Smooth muscle cell of the pulmonary artery (primary cell): ENCODE data around the gene GUK1. TPM values are rescaled to one million over a fixed set of nuclear protein-coding genes. Genes with fewer than 3 reads are reported as not detected.

Experiments used
- total RNA-seq: library from RNA; depleted of rRNA; stranded (reverse); fragments of >200 nt; gene quantifications from 2 replicates; pipeline ENCODE4 v1.2.3, GENCODE V29; 2014

The GUK1 gene, protein sequence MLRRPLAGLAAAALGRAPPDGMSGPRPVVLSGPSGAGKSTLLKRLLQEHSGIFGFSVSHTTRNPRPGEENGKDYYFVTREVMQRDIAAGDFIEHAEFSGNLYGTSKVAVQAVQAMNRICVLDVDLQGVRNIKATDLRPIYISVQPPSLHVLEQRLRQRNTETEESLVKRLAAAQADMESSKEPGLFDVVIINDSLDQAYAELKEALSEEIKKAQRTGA
- 356 and 400 TPM in 2 replicates for total RNA-seq

DNA sequence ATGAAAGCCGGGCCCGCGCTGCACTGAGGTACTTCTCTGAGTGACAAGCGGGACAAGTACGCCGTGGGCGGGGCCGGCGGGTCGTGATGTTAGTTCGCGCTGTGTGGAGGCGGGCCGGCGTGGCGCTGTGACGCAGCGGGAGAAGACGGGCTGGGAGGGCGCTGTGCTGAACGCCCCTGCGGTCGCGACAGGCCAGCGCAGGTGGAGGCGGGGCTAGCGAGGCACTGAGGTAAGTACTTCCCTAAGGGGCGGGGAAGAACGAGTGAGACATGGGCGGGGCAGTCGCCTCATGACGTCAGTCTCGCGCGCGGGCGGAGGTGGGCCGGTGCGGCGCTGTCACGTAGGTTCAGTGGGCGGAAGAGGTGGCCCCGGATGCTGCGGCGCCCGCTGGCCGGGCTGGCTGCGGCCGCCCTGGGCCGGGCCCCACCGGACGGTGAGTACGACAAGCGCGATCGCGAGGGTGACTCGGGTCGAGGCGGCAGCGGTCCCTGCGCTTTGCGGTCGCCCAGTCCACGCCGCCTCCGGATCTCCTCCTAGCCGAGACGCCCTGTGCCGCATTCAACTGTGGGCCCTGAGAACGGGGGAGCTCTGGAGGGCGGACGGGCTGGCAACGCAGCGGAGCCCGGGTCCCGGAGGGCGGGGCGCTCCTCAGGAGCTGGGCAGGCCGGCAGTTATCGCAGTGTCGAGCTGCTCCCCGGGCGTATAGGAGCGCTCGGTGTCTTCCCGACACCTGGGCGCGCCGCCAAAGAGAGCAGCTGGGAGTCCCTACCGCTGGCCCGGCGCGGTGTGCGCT lies at the start of gene GUK1:
GUK1 (plus strand) TSS at position 349 of the 793 bp plus-strand sequence; CDS start at position 373, 24 bp downstream.

DNA sequence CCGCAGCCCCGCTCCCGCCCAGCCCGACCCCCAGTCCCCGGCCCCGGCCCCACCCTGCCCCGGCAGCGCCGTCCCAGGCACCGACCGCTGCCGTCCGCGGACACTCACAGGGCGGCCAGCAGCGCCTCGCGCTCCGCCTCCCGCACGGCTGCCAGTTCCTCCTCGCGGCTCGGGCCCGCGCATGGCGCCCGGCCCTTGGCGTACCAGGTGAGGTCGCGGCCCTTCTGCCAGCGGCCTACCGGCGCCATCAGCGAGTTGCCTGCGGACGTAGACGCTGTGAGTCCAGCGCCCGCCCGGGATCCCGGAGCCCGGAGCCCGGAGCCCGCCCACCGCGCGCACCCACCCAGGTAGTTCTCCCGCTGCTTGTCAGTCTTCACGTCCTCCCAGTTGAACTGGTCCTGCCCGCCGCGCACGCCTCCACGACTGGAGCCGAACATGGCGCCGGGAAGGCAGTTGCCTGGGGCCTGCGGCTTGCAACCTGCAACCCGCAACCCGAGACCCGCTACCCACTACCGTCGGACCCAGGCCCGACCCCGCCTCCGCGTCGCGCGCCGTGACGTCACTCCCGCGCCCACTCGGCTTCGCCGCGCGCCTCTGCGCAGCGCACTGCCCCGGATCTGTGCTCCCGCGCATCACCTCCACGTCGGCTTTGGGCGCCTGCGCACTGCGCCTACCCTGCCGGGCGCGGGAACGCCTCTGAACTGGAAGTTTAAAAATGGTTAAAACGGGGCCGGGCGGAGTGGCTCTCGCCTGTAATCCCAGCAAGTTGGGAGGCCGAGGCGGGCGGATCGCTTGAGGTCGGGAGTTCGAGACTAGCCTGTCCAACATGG lies 37.1 kb upstream of the GUK1 start, which contains the start of gene C1orf35:
C1orf35 (minus strand) TSS at position 535 of the 830 bp plus-strand sequence; CDS start at position 437, 98 bp downstream.

GRCh38 chr1:228109073-228109961 lies 30.8 kb upstream of the GUK1 start, which contains the start of gene MRPL55:
MRPL55 (minus strand) TSS chr1:228109299; CDS start chr1:228108260, 1,039 bp downstream.

DNA sequence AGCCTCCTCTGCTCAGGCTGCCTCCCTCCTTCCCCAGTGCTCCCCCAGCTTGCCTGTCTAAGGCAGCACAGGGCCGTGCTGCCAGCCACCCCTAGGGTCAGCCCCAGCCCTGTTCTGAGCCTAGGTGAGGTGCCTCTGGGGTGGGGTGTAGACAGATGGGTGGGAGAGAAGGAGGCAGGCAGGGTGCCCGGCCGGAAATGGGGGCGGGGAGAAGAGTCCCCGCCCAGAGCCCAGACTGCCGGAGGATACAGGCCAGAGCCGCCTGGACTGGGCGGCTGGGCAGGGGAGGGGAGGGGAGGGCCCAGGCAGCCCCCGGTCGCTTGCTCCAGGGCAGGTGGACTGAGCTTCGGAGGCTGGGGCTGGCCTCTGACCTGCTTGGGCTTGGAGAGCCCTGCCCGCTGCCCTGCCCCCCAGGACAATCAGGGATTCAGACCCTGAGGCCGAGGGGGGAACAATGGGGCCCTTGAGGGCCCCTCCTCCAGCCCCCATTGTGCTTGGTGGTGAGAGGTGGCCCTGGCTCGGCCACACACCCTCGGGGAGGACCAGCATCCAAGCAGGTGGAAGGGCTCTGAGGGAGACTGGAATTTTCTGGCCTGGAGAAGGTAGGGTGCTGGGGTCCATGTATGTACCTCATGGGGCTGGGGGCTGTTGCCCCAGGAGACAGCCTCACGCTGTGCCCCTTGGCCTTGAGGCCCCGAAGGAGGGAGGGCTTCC lies 9.5 kb downstream of the GUK1 start, which contains the start of gene GJC2:
GJC2 (plus strand) TSS at position 525 of the 714 bp plus-strand sequence. CDS start 7,829 bp downstream, outside the sequence.

GRCh38 chr1:228165372-228166169 lies 25.5 kb downstream of the GUK1 start, which contains the start of gene IBA57:
IBA57 (plus strand) TSS chr1:228165804; CDS start chr1:228165817, 13 bp downstream.

Other genes with a start within 250 kb of the GUK1 start
- gene WNT9A, start 192.3 kb upstream of the GUK1 start, total RNA-seq, result 0.59 and 1.3 TPM in 2 replicates
- not detected in 2 replicates for gene WNT3A, start 133.3 kb upstream of the GUK1 start, total RNA-seq
- gene ARF1, start 57.6 kb upstream of the GUK1 start, total RNA-seq, result 317 and 342 TPM in 2 replicates
- gene C1orf35, start 37.0 kb upstream of the GUK1 start, total RNA-seq, result 3.8 and 4.3 TPM in 2 replicates
- 41.1 and 50.7 TPM in 2 replicates for gene MRPL55, start 31.0 kb upstream of the GUK1 start, total RNA-seq
- gene GJC2, start 9.7 kb downstream of the GUK1 start, total RNA-seq, result 4.2 and 5.1 TPM in 2 replicates
- 6.3 and 7.4 TPM in 2 replicates for gene IBA57, start 25.5 kb downstream of the GUK1 start, total RNA-seq
- gene OBSCN, start 67.8 kb downstream of the GUK1 start, total RNA-seq, result 5.8 and 6.8 TPM in 2 replicates